HG03460 (cell line): ENCODE measurements around the gene LRRC74A.

Experiments
- ATAC-seq: cut with Tn5 transposase; IDR thresholded peaks from one replicate; pipeline ENCODE4 v1.9.1; 2021; ENCODE audit not compliant: unreplicated experiment

LRRC74A gene

DNA sequence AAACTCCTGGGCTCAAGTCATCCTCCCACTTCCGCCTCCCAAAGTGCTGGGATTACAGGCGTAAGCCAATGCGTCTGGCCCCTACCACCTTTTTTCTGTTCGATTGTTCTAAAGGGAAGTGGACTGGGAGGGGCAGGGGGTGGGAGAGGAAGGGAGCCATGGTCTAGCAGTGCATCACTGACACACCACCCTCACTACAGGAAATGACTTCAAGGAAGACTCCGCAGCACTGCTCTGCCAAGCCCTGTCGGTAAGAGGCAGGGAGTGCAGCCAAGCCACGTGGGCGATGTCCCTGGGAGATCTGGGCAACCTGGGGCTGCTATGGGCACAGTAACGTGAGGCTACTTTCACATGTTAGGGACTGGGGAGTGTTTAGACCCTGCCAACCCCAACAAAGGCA lies 18.0 kb downstream of the LRRC74A start:
- ATAC-seq = no peak

DNA sequence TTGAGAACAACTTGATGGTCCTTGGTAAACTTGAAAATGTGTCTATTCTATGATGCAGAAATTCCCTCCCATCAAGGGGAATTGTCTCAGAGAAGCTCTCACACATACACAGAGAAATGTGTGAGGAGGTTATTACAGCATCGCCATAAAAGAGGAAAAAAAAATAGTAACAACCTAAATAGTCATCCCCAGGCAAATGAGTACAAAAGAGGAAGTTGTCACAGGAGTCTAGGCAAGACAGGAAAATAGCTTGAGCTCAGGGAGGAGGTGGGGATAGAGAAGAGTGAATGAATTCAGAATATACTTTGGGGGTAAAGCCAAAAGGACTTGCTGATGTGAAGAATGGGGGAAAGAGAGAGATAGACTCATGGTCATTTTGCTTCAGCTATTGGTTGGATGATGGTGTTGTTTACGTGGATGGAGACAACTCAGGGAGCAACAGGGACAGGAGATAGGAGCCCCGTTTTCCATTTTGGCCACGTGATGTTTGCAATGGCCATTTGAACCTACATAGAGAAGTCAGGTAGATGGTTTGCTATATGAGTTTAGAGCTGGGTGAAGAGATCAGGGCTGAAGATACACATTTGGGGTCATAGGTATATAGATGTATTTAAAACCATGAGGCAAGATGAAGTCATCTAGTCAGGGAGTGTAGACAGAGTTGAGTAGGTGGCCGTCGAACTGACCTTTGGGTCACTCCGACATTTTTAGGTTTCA lies 20.3 kb downstream of the LRRC74A start:
- ATAC-seq = no peak

DNA sequence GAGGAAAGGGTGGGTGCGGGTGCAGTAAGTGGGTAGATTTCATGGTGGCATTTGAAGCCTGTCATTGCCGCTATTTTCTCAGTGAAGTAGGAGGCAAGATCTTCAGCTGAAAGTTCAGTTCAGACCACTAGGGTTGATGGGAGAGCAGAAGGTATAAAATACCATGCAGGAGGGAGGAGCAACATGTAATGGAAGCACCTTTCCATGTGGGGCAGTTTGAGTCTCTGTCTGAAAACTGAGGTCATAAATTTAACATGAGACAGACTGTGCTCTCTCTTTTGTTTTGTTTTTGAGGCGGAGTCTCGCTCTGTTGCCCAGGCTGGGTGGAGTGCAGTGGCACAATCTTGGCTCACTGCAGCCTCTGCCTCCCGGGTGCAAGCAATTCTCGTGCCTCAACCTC lies 22.7 kb downstream of the LRRC74A start:
- ATAC-seq = no peak

- no peak for ATAC-seq
These were observed 28.9 kb downstream of the LRRC74A start for GRCh38 chr14:76855066-76855465.

- ATAC-seq = no peak
These were observed 30.6 kb downstream of the LRRC74A start for GRCh38 chr14:76856769-76857168.

DNA sequence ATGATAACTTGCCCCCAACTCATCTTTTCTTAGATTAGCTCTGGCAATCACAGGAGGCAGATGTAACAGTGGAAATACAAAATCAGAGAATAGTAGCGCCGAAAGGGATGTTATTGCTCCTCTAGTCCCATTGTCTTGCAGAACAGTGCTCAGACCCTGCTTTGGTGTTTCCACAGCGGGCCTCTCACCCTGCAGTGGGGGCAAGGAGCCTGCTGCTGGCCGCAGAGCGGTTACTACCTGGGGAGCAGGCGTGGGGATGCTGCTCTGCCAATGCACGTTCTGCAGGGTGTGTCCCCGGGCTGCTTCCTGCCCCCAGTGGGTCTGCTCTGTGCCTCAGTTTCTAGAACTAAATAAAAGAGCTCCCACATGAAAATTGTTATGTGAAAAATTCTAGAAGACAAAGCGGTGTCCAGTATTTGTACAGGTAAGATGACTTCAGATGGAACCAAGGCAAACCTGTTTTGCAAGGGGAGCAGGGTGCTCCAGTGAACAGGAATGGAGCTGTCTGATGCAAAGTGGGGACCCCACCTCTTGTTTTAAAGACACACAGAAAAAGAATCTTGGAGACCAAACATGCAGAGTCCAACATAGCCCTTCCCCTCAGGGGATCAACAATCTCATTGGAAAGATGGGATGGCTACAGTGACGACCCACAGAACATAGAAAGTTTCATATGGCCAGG lies 35.5 kb downstream of the LRRC74A start:
- ATAC-seq = no peak

- no peak for ATAC-seq
These were observed 36.5 kb downstream of the LRRC74A start for GRCh38 chr14:76862546-76863282.

GRCh38 chr14:76863724-76864407 lies 37.7 kb downstream of the LRRC74A start:
- ATAC-seq = no peak

DNA sequence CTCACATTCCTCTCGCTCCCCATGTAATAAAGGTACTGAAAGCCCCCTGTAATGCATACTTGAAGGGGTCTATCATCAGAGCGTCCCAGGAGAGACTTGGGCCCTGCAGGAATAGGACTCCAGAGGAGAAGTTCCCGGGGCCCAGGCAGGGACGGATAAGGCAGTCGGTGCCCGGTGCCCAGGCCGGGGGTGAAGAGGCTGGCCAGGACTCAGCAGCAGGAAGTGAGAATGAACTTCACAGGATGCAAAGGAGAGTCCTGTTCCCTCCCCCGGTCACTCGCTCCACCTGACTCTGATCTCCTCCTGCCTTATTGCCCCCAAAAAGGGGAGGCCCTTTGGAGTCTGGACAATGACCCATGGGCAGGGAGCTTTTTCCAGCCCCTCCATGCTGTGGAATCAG lies 40.2 kb downstream of the LRRC74A start:
- no peak for ATAC-seq

GRCh38 chr14:76867516-76868453 lies 41.6 kb downstream of the LRRC74A start:
- no peak for ATAC-seq

- no peak for ATAC-seq
These were observed 42.4 kb downstream of the LRRC74A start for GRCh38 chr14:76868454-76869170.

DNA sequence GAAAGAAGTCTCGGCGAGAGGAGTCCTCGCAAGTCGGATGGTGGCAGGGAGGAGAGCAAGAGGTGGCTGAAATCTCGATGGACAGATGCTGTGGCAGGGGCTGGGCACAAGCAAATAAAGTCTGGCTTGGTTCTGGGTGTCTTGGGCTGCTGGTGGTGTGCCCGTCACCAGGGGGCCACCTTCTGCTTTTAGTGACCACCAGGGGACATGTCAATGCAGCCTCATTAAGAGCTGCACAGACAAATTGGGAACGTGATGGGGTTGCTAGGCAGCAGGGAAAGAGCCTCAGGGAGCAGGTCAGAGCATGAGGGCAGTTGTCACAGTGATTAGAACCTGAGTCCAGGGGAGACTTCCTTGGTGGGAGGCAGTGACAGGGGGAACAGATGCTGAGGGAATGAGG lies 44.0 kb downstream of the LRRC74A start:
- ATAC-seq = no peak

- no peak for ATAC-seq
These were observed 46.7 kb downstream of the LRRC74A start for GRCh38 chr14:76872796-76873432.

- no peak for ATAC-seq
These were observed 48.5 kb downstream of the LRRC74A start for GRCh38 chr14:76874734-76875133.

DNA sequence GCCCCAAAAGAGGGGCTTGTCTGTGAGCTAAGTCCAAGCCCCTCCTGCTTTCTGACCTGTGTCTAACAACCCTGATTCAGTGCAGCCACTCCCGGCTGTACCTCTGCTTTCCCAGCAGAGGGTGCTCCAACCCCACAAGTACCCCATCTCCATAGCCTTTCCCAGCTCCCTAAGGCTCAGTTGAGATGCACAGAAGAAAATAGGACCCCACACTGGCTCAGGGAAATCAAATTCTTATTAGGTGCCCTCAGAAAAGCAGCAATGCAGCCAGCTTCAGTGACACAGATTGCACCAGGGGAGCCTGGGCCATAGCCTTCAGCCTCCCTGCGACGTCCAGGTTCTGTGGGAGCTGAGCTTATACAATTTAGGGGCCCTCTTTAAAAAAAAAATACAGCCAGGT lies 49.9 kb downstream of the LRRC74A start:
- ATAC-seq = no peak

- no peak for ATAC-seq
These were observed 51.7 kb downstream of the LRRC74A start for GRCh38 chr14:76877871-76878270.

GRCh38 chr14:76880449-76880848 lies 54.2 kb downstream of the LRRC74A start:
- no peak for ATAC-seq

DNA sequence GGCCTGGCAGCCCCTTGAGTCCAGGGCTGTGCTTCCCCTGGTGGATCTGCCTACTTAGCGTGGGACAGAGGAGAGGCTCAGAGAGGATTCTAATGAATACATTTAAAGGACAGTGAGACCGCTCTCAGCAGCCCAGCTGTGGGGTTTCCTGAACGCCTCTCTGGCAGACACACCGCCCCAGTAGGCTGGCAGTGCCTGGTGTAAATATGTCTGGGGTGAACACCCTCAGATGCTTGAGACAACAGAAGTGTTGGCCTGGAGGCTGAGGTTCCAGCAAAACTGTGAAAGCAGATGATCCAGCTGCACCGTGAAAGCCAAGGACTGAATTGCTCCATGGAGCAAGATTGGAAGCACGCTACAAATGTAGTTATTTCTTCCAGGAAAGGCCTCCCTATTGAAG lies 55.1 kb downstream of the LRRC74A start:
- ATAC-seq = no peak

- ATAC-seq = no peak
These were observed 56.4 kb downstream of the LRRC74A start for GRCh38 chr14:76882651-76883050.
